ENCODE data around the gene ZSCAN5A. TPM values are rescaled to one million over a fixed set of nuclear protein-coding genes. Genes with fewer than 3 reads are reported as not detected.

ZSCAN5A gene
- total RNA-seq, 2 experiments from 2014 or later, result 14.4 to 19.2 TPM

GRCh38 chr19:56174550-56174949, 140.1 kb downstream of the ZSCAN5A start:
- intact Hi-C loops (cut with micrococcal nuclease; ENCODE audit: unreplicated experiment), result no loop called here
- CTCF ChIA-PET (ENCODE audit: unreplicated experiment), result no interaction called here
- no peak overlapping the region for H2AFZ ChIP-seq (ENCODE audit: low read length)
- no peaks in the 10 kb centered on the region for H3K9me2 ChIP-seq (ENCODE audit: insufficient read depth, low read length)
- no peaks in the 10 kb centered on the region for H3K4me1 ChIP-seq (ENCODE audit: insufficient read depth, low read length, poor library complexity, severe bottlenecking)
- no TSS peak for BruUV-seq (replicated peaks)
- POLR2A ChIA-PET, result no interaction called here
- H3K9me3 ChIP-seq (ENCODE audit: low read length), result no peaks in the 10 kb centered on the region
- no peak for TF ChIP-seq CTCF (conservative IDR thresholded peaks at IDR 0.05; ENCODE audit: low read length)
- no peak for TF ChIP-seq EZH2phosphoT487 (IDR thresholded peaks at IDR 0.05; ENCODE audit: borderline replicate concordance, low read depth, low read length)
- H3K79me2 ChIP-seq (ENCODE audit: insufficient read depth, low read depth, low read length), result no peaks in the 10 kb centered on the region
- H4K20me1 ChIP-seq (ENCODE audit: insufficient read depth, low read length), result no peaks in the 10 kb centered on the region
- H3K4me3 ChIP-seq (ENCODE audit: low read depth, low read length, poor library complexity, severe bottlenecking), result no peak overlapping the region
- H3K27ac ChIP-seq (ENCODE audit: low read depth, low read length, poor library complexity, severe bottlenecking), result no peak overlapping the region
- H3K4me2 ChIP-seq (ENCODE audit: low read length), result no peak overlapping the region
- no peak for DNase-seq (ENCODE audit: low spot score)
- no peaks in the 10 kb centered on the region for H3K36me3 ChIP-seq (ENCODE audit: insufficient read depth, low read length)

- intact Hi-C loops (cut with micrococcal nuclease; ENCODE audit: unreplicated experiment), result no loop called here
- no peak overlapping the region for H3K4me2 ChIP-seq (ENCODE audit: low read length)
Observed at GRCh38 chr19:56174086-56174485, 140.6 kb downstream of the ZSCAN5A start.

More at GRCh38 chr19:56174086-56174485, 140.6 kb downstream of the ZSCAN5A start:
- ChIA-PET POLR2A (no interaction called here), CTCF (ENCODE audit: unreplicated experiment) (no interaction called here)
- Histone ChIP-seq H4K20me1 (ENCODE audit: insufficient read depth, low read length) (no peaks in the 10 kb centered on the region), H3K79me2 (ENCODE audit: insufficient read depth, low read depth, low read length) (no peaks in the 10 kb centered on the region), H3K9me2 (ENCODE audit: insufficient read depth, low read length) (no peaks in the 10 kb centered on the region), H2AFZ (ENCODE audit: low read length) (no peak overlapping the region), H3K27ac (ENCODE audit: low read depth, low read length, poor library complexity, severe bottlenecking) (no peak overlapping the region), H3K36me3 (ENCODE audit: insufficient read depth, low read length) (no peaks in the 10 kb centered on the region), H3K9me3 (ENCODE audit: low read length) (no peaks in the 10 kb centered on the region), H3K4me1 (ENCODE audit: insufficient read depth, low read length, poor library complexity, severe bottlenecking) (no peaks in the 10 kb centered on the region), H3K4me3 (ENCODE audit: low read depth, low read length, poor library complexity, severe bottlenecking) (no peak overlapping the region)
- BruUV-seq (replicated peaks), result no TSS peak
- TF ChIP-seq CTCF (conservative IDR thresholded peaks at IDR 0.05; ENCODE audit: low read length) (no peak), EZH2phosphoT487 (IDR thresholded peaks at IDR 0.05; ENCODE audit: borderline replicate concordance, low read depth, low read length) (no peak)
- DNase-seq (ENCODE audit: low spot score), result no peak

Small RNAs within 50 kb of the gene (small RNA-seq; reads per million reads assigned to genes)
- not detected for gene RF00019

Other genes with a start within 250 kb of the ZSCAN5A start
- gene ZNF787, start 193.5 kb downstream of the ZSCAN5A start, total RNA-seq (2014; rRNA removed; shearing (Covaris generic)), result 30.6 and 36.5 TPM in 2 replicates
- 31.7 and 35.6 TPM in 2 replicates for gene ZNF787, start 193.5 kb downstream of the ZSCAN5A start, total RNA-seq (2022)
- gene ZNF444, start 173.6 kb downstream of the ZSCAN5A start, total RNA-seq (2014; rRNA removed; shearing (Covaris generic)), result 22.0 and 41.7 TPM in 2 replicates
- 21.8 and 25.3 TPM in 2 replicates for gene ZNF444, start 173.6 kb downstream of the ZSCAN5A start, total RNA-seq (2022)
- gene GALP, start 138.8 kb downstream of the ZSCAN5A start, total RNA-seq (2014; rRNA removed; shearing (Covaris generic)), result not detected in 2 replicates
- not detected in 2 replicates for gene GALP, start 138.8 kb downstream of the ZSCAN5A start, total RNA-seq (2022)
- gene ZSCAN5B, start 117.1 kb downstream of the ZSCAN5A start, total RNA-seq (2014; rRNA removed; shearing (Covaris generic)), result not detected in 2 replicates
- not detected in 2 replicates for gene ZSCAN5B, start 117.1 kb downstream of the ZSCAN5A start, total RNA-seq (2022)
- not detected in 2 replicates for gene ZSCAN5C, start 112.6 kb downstream of the ZSCAN5A start, total RNA-seq (2014; rRNA removed; shearing (Covaris generic))
- not detected in 2 replicates for gene ZSCAN5C, start 112.6 kb downstream of the ZSCAN5A start, total RNA-seq (2022)
- gene EDDM13, start 42.1 kb downstream of the ZSCAN5A start, total RNA-seq (2014; rRNA removed; shearing (Covaris generic)), result not detected in 2 replicates
- gene EDDM13, start 42.1 kb downstream of the ZSCAN5A start, total RNA-seq (2022), result not detected in 2 replicates
- gene ZNF582, start 78.7 kb upstream of the ZSCAN5A start, total RNA-seq (2014; rRNA removed; shearing (Covaris generic)), result not detected in 2 replicates
- gene ZNF582, start 78.7 kb upstream of the ZSCAN5A start, total RNA-seq (2022), result 0.20 TPM in 1 of 2 replicates, not detected in the other
- 0.73 and 1.8 TPM in 2 replicates for gene ZNF583, start 89.5 kb upstream of the ZSCAN5A start, total RNA-seq (2014; rRNA removed; shearing (Covaris generic))
- 3.0 and 3.3 TPM in 2 replicates for gene ZNF583, start 89.5 kb upstream of the ZSCAN5A start, total RNA-seq (2022)
- not detected in 2 replicates for gene ZNF667, start 162.5 kb upstream of the ZSCAN5A start, total RNA-seq (2014; rRNA removed; shearing (Covaris generic))
- gene ZNF667, start 162.5 kb upstream of the ZSCAN5A start, total RNA-seq (2022), result not detected in 2 replicates
- gene ZNF471, start 193.0 kb upstream of the ZSCAN5A start, total RNA-seq (2014; rRNA removed; shearing (Covaris generic)), result not detected in 2 replicates
- gene ZNF471, start 193.0 kb upstream of the ZSCAN5A start, total RNA-seq (2022), result not detected in 2 replicates
- not detected in 2 replicates for gene ZFP28, start 224.1 kb upstream of the ZSCAN5A start, total RNA-seq (2014; rRNA removed; shearing (Covaris generic))
- not detected in 2 replicates for gene ZFP28, start 224.1 kb upstream of the ZSCAN5A start, total RNA-seq (2022)

Measured in OCI-LY7 (cell line).